Mucosa of stomach (tissue), 1 donor: Measurements from ENCODE around the gene STMN3.

Source experiments
- H3K27me3 ChIP-seq: one replicate; pipeline ENCODE4 v1.7.0; 2013; ENCODE audit warnings: mild to moderate bottlenecking, low read length; ENCODE audit not compliant: control insufficient read depth, insufficient read depth
- H3K36me3 ChIP-seq: one replicate; pipeline ENCODE4 v1.7.0; 2013; ENCODE audit warnings: low read length; ENCODE audit not compliant: control insufficient read depth, insufficient read depth
- H3K4me1 ChIP-seq: one replicate; pipeline ENCODE4 v1.7.0; 2013; ENCODE audit warnings: mild to moderate bottlenecking, low read length; ENCODE audit not compliant: control insufficient read depth, insufficient read depth
- H3K4me3 ChIP-seq: one replicate; pipeline ENCODE4 v1.7.0; 2013; ENCODE audit warnings: low read length
- H3K9ac ChIP-seq: one replicate; pipeline ENCODE4 v1.7.0; 2013; ENCODE audit warnings: mild to moderate bottlenecking, low read length, moderate library complexity
- H3K9me3 ChIP-seq: one replicate; pipeline ENCODE4 v1.7.0; 2013; ENCODE audit warnings: mild to moderate bottlenecking, low read length, moderate library complexity; ENCODE audit not compliant: control insufficient read depth
- donor health status: Pancreatic carcinoma.

Gene STMN3

DNA sequence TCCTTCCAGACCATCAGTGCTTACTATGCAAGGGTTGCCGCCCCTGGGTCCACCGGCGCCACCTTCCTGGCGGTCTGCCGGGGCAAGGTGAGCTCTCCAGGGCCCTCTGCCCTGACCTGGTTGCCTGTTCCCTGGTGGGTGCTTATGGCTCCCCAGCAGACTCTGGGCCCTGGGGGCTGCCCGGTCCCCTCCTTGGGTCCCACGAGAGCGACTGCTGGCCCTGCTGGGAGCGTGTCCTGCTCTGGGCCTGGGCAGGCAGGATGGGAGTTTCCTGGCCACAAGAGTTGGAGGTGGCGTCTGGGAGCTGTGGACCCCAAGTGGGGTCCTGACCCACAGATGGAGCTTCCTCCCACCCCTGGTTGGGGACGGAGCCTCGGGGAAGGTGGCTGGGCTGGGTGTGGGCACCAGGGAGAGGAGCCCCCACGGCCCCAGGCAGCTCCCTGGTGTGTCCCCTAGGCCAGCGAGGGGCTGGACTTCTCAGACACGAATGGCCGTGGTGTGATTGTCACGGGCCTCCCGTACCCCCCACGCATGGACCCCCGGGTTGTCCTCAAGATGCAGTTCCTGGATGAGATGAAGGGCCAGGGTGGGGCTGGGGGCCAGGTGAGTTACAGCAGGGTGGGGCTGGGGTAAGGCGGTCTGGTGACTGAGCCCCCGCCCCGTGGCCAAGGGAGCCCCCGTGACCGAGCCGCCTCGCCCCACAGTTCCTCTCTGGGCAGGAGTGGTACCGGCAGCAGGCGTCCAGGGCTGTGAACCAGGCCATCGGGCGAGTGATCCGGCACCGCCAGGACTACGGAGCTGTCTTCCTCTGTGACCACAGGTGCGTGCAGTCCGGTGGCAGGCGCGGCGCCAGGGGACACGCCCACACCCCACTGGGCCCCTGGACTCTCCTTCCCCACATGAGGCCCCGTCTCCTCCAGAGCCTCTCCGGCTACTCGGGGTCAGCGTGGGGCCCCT, 36.1 kb upstream of the STMN3 start:
- no peak overlapping the region for H3K4me3 ChIP-seq
- no peak overlapping the region for H3K9ac ChIP-seq
- H3K27me3 ChIP-seq = no peaks in the 10 kb centered on the region
- H3K36me3 ChIP-seq = no peaks in the 10 kb centered on the region
- H3K9me3 ChIP-seq = no peaks in the 10 kb centered on the region
- peaks cover 34% of the 10 kb centered on the region for H3K4me1 ChIP-seq

- Histone ChIP-seq H3K9ac (no peak overlapping the region), H3K36me3 (no peaks in the 10 kb centered on the region), H3K27me3 (no peaks in the 10 kb centered on the region), H3K4me1 (peaks cover 34% of the 10 kb centered on the region), H3K4me3 (no peak overlapping the region), H3K9me3 (no peaks in the 10 kb centered on the region)
Observed at GRCh38 chr20:63688228-63689045, 35.2 kb upstream of the STMN3 start.

DNA sequence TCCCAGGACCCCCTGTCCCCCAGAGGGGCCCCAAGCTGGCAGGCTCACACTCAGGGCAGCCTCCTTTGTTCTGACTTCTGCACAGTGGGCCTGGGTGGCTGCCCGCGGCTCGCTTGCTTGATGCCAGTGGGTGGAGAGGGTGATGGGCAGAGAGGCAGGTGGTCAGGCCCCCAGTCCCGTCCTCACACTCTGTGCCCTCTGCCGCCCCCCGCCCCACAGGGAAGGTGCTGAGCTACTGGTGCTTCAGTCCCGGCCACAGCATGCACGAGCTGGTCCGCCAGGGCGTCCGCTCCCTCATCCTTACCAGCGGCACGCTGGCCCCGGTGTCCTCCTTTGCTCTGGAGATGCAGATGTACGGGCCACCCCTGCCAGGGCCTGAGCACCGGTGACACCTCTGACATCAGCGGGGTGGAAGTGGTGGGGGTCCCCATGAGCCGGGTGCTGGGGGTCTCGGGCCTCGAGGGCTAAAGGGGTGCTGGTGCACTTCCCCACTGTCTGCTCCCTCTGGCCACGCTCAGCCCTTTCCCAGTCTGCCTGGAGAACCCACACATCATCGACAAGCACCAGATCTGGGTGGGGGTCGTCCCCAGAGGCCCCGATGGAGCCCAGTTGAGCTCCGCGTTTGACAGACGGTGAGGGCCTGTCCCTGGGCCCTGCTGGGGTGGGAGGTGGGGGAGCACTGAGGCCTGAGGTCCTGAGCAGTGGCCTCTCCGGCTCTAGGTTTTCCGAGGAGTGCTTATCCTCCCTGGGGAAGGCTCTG, 34.4 kb upstream of the STMN3 start:
- Histone ChIP-seq H3K27me3 (no peaks in the 10 kb centered on the region), H3K9me3 (no peaks in the 10 kb centered on the region), H3K9ac (peak overlapping the region; percentile 11), H3K4me3 (no peak overlapping the region), H3K36me3 (no peaks in the 10 kb centered on the region), H3K4me1 (peaks cover 40% of the 10 kb centered on the region)

DNA sequence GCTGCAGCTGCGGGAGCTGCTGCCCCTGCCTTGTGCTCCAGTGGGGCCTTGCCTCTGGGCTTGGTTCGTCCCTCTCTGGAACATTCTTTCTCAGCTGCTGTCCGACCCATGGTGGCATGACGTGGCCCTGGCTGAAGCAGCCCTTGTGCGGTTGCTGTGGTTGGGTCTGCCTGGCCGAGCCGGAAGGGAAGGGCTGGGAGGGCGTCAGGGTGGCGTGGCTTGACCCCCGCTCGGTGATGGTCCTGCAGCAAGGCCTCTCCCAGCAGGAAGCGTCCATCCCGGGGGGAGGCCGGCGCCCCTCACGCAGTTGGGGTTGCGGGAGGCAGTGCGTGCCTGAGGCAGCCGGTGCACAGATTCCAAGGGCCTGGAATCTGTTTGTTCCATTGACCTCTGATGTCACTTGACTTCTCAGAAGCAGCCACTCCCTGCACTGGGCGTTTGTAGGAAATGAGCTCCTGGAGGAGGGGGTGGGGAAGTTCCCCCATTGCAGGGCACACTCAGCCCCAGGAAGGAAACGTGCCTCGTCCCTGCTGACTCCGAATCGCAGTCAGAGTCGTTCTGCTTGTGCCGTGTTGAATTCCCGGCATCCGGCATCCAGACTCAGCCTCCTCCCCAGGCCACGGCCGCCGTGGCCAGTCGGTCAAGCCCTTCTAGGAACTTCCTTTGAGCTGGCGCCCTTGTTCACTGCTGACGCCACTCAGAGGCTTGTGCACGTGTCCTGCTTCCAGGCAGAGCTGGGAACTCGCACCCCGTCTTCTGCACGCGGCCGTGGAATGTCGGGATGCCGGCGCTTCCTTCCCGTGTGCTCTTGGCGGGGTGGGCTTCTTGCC, 33.5 kb upstream of the STMN3 start:
- Histone ChIP-seq H3K9ac (peak overlapping the region; percentile 11), H3K4me1 (peaks cover 34% of the 10 kb centered on the region), H3K4me3 (no peak overlapping the region), H3K36me3 (no peaks in the 10 kb centered on the region), H3K27me3 (no peaks in the 10 kb centered on the region), H3K9me3 (no peaks in the 10 kb centered on the region)

DNA sequence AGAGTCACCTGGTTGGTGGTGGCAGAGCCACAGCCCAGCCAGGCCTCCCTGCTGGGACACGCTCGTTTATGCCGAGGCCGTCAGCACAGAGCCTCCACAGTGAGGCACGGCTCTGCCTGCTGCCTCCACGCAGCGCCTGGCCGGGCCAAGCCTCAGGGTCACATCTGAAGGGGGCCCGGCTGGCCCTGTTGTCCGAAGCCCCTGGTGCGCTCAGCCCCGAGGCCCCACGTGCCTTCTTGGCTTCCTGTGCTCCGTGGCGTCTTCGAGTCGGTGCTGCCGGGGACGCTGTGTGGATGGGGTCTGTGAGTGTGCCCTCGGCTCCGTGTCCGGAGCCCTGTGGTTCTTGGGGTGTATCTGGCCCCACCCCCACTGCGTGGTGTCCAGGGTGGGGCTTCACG, 32.9 kb upstream of the STMN3 start:
- Histone ChIP-seq H3K4me1 (peaks cover 30% of the 10 kb centered on the region), H3K27me3 (no peaks in the 10 kb centered on the region), H3K9ac (peak overlapping the region; percentile 3), H3K4me3 (no peak overlapping the region), H3K9me3 (no peaks in the 10 kb centered on the region), H3K36me3 (no peaks in the 10 kb centered on the region)

- Histone ChIP-seq H3K27me3 (no peaks in the 10 kb centered on the region), H3K9me3 (no peaks in the 10 kb centered on the region), H3K4me3 (no peak overlapping the region), H3K36me3 (no peaks in the 10 kb centered on the region), H3K4me1 (peaks cover 30% of the 10 kb centered on the region), H3K9ac (no peak overlapping the region)
Observed at GRCh38 chr20:63685269-63686026, 32.2 kb upstream of the STMN3 start.

GRCh38 chr20:63682384-63683139, 29.3 kb upstream of the STMN3 start:
- H3K27me3 ChIP-seq = no peaks in the 10 kb centered on the region
- H3K4me3 ChIP-seq = no peak overlapping the region
- no peaks in the 10 kb centered on the region for H3K9me3 ChIP-seq
- no peaks in the 10 kb centered on the region for H3K36me3 ChIP-seq
- no peak overlapping the region for H3K9ac ChIP-seq
- peaks cover 29% of the 10 kb centered on the region for H3K4me1 ChIP-seq

DNA sequence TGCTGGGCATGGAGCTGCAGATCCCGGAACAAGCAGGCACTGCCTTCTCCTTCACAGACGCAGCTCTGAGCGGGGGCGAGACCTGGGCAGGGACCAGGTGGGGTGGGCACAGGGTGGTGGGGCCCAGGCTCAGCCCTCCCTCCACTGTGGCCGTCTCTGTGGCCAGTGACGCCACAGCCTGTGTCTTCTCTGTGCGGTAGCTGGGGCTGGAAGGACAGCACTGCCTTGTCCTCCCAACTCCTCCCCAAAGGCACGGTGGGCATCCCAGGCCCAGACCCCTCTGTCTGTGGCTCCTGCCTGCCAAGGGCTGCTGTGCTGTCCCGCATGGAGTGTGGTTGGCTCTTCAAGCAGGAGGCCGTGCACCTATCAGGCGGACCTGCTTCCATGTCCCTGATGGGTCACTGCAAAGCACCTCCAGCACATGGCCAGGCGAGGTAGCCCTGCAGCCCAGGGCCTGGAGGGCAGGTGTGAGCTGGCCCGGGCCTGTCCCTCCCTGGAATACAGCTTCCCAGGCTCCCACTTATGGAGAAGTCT, 28.5 kb upstream of the STMN3 start:
- H3K36me3 ChIP-seq = no peaks in the 10 kb centered on the region
- no peaks in the 10 kb centered on the region for H3K9me3 ChIP-seq
- H3K4me1 ChIP-seq = peaks cover 20% of the 10 kb centered on the region
- no peaks in the 10 kb centered on the region for H3K27me3 ChIP-seq
- H3K4me3 ChIP-seq = no peak overlapping the region
- H3K9ac ChIP-seq = peak overlapping the region; percentile 31

GRCh38 chr20:63680857-63681608, 27.8 kb upstream of the STMN3 start:
- Histone ChIP-seq H3K9me3 (no peaks in the 10 kb centered on the region), H3K27me3 (no peaks in the 10 kb centered on the region), H3K36me3 (no peaks in the 10 kb centered on the region), H3K9ac (no peak overlapping the region), H3K4me3 (no peak overlapping the region), H3K4me1 (peaks cover 14% of the 10 kb centered on the region)

DNA sequence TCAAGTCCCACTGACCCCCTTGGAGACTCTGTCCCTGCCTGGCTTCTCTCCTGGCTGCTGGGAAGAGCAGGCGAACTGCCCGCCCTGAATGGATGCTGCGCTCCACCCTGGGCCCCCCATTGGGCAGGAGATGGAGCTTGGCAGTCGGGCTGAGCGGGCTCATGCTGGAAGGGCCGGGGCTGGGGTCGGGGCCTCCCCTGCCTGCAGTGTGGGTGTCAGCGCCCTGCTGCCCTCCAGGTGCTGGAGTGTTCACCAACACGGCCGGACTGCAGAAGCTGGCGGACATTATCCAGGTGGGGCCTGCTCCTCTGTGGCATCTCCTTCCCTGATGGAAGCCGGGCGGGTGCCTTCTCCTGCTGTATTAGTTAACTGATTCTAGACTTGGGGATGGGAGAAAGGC, 27.2 kb upstream of the STMN3 start:
- peaks cover 10% of the 10 kb centered on the region for H3K4me1 ChIP-seq
- H3K27me3 ChIP-seq = no peaks in the 10 kb centered on the region
- no peak overlapping the region for H3K9ac ChIP-seq
- no peaks in the 10 kb centered on the region for H3K36me3 ChIP-seq
- H3K9me3 ChIP-seq = no peaks in the 10 kb centered on the region
- H3K4me3 ChIP-seq = no peak overlapping the region
